Measurements from ENCODE around the gene EIF6. TPM values are rescaled to one million over a fixed set of nuclear protein-coding genes. Genes with fewer than 3 reads are reported as not detected.
A peak's percentile ranks its signal among the peaks of the same experiment; 100 is the strongest.

EIF6 gene
- total and polyA plus RNA-seq, 9 of the 15 experiments (the other 6 are each of a cell fraction or from before 2014, with no cell fraction given) = 165 to 832 (median 229) TPM

GRCh38 chr20:35283441-35284266 is 918 bp downstream of the EIF6 start (continued):
- no peak for TF ChIP-seq KLF13 (tag; IDR thresholded peaks at IDR 0.05; ENCODE audit: borderline replicate concordance, low read depth)
- no peak for TF ChIP-seq ZNF518B (CRISPR knock-in tag; IDR thresholded peaks at IDR 0.05)
- TF ChIP-seq TSHZ1 (CRISPR knock-in tag; IDR thresholded peaks at IDR 0.05) = no peak
- TF ChIP-seq SMAD1 (IDR thresholded peaks at IDR 0.05; ENCODE audit: low read depth, low read length, partially characterized antibody) = no peak
- no peak for TF ChIP-seq HBP1 (CRISPR knock-in tag; IDR thresholded peaks at IDR 0.05)
- TF ChIP-seq ZNF12 (CRISPR knock-in tag; IDR thresholded peaks at IDR 0.05) = no peak
- TF ChIP-seq ZBTB17 (CRISPR knock-in tag; IDR thresholded peaks at IDR 0.05) = no peak
- TF ChIP-seq AFF1 (IDR thresholded peaks at IDR 0.05; ENCODE audit: low read depth in 1 of 2, partially characterized antibody in 2 of 2) = peak in 1 of 2 experiments; percentile 5

All from K562 (cell line).